ENCODE results near the gene CEP97.
"Not testable (repeated sequence)": the region's sequence is repeated elsewhere in the genome, so short reads cannot be mapped to it uniquely, and the experiment has no call there.

Gene CEP97

GRCh38 chr3:101703169-101703568 lies 21.2 kb upstream of the CEP97 start:
- ATAC-seq (ENCODE audit: insufficient read depth, low read depth) (no peak), DNase-seq (no peak)
- Histone ChIP-seq H3K79me2 (ENCODE audit: insufficient read depth, low read length) (no peaks in the 10 kb centered on the region), H3K4me3 (ENCODE audit: low read depth in 1 of 2, low read length in 2 of 2) (no peak overlapping the region), H4K20me1 (ENCODE audit: insufficient read depth, low read length) (no peaks in the 10 kb centered on the region), H3K27ac (ENCODE audit: low read length) (no peak overlapping the region), H3K36me3 (ENCODE audit: insufficient read depth, low read length) (no peaks in the 10 kb centered on the region), H3K4me2 (ENCODE audit: insufficient read depth, low read length) (no peak overlapping the region), H2AFZ (ENCODE audit: low read depth, low read length) (no peak overlapping the region), H3K4me1 (ENCODE audit: insufficient read depth, low read length) (no peaks in the 10 kb centered on the region), H3K9me3 (ENCODE audit: insufficient read depth, low read length, severe bottlenecking) (no peaks in the 10 kb centered on the region), H3K9ac (ENCODE audit: low read depth, low read length) (no peak overlapping the region), H3K27me3 (ENCODE audit: insufficient read depth, low read length, poor library complexity) (no peaks in the 10 kb centered on the region)
- TF ChIP-seq, protein P1, sequence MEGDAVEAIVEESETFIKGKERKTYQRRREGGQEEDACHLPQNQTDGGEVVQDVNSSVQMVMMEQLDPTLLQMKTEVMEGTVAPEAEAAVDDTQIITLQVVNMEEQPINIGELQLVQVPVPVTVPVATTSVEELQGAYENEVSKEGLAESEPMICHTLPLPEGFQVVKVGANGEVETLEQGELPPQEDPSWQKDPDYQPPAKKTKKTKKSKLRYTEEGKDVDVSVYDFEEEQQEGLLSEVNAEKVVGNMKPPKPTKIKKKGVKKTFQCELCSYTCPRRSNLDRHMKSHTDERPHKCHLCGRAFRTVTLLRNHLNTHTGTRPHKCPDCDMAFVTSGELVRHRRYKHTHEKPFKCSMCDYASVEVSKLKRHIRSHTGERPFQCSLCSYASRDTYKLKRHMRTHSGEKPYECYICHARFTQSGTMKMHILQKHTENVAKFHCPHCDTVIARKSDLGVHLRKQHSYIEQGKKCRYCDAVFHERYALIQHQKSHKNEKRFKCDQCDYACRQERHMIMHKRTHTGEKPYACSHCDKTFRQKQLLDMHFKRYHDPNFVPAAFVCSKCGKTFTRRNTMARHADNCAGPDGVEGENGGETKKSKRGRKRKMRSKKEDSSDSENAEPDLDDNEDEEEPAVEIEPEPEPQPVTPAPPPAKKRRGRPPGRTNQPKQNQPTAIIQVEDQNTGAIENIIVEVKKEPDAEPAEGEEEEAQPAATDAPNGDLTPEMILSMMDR (IDR thresholded peaks at IDR 0.05; ENCODE audit: borderline replicate concordance, extremely low read depth, low read length, poor library complexity, severe bottlenecking): no peak
- TF ChIP-seq EZH2 (IDR thresholded peaks at IDR 0.05; ENCODE audit: borderline replicate concordance, low read depth, low read length, severe bottlenecking): no peak

- H3K4me1 ChIP-seq (ENCODE audit: insufficient read depth, low read length); ATAC-seq (ENCODE audit: insufficient read depth, low read depth); H3K9ac ChIP-seq (ENCODE audit: low read depth, low read length); H3K27me3 ChIP-seq (ENCODE audit: insufficient read depth, low read length, poor library complexity); H3K36me3 ChIP-seq (ENCODE audit: insufficient read depth, low read length); H3K4me2 ChIP-seq (ENCODE audit: insufficient read depth, low read length); H4K20me1 ChIP-seq (ENCODE audit: insufficient read depth, low read length); H2AFZ ChIP-seq (ENCODE audit: low read depth, low read length); H3K4me3 ChIP-seq (ENCODE audit: low read depth in 1 of 2, low read length in 2 of 2); H3K79me2 ChIP-seq (ENCODE audit: insufficient read depth, low read length); DNase-seq; H3K9me3 ChIP-seq (ENCODE audit: insufficient read depth, low read length, severe bottlenecking); H3K27ac ChIP-seq (ENCODE audit: low read length): not testable (repeated sequence)
Observed at GRCh38 chr3:101704639-101705038, 19.8 kb upstream of the CEP97 start.

- ATAC-seq (ENCODE audit: insufficient read depth, low read depth) (no peak), DNase-seq (no peak)
- TF ChIP-seq, protein P1 (IDR thresholded peaks at IDR 0.05; ENCODE audit: borderline replicate concordance, extremely low read depth, low read length, poor library complexity, severe bottlenecking): no peak
- no peak for TF ChIP-seq EZH2 (IDR thresholded peaks at IDR 0.05; ENCODE audit: borderline replicate concordance, low read depth, low read length, severe bottlenecking)
Observed at GRCh38 chr3:101709126-101709525, 15.3 kb upstream of the CEP97 start.

GRCh38 chr3:101718455-101718854 lies 6.0 kb upstream of the CEP97 start:
- Histone ChIP-seq H3K27me3 (ENCODE audit: insufficient read depth, low read length, poor library complexity) (no peaks in the 10 kb centered on the region), H3K36me3 (ENCODE audit: insufficient read depth, low read length) (no peaks in the 10 kb centered on the region), H3K9me3 (ENCODE audit: insufficient read depth, low read length, severe bottlenecking) (no peaks in the 10 kb centered on the region), H4K20me1 (ENCODE audit: insufficient read depth, low read length) (no peaks in the 10 kb centered on the region), H2AFZ (ENCODE audit: low read depth, low read length) (no peak overlapping the region), H3K9ac (ENCODE audit: low read depth, low read length) (no peak overlapping the region), H3K79me2 (ENCODE audit: insufficient read depth, low read length) (no peaks in the 10 kb centered on the region), H3K4me3 (ENCODE audit: low read depth in 1 of 2, low read length in 2 of 2) (no peak overlapping the region), H3K4me2 (ENCODE audit: insufficient read depth, low read length) (no peak overlapping the region), H3K27ac (ENCODE audit: low read length) (no peak overlapping the region), H3K4me1 (ENCODE audit: insufficient read depth, low read length) (peaks cover 9% of the 10 kb centered on the region)
- TF ChIP-seq EZH2 (IDR thresholded peaks at IDR 0.05; ENCODE audit: borderline replicate concordance, low read depth, low read length, severe bottlenecking): no peak
- TF ChIP-seq, protein P1 (IDR thresholded peaks at IDR 0.05; ENCODE audit: borderline replicate concordance, extremely low read depth, low read length, poor library complexity, severe bottlenecking): no peak
- DNase-seq (no peak), ATAC-seq (ENCODE audit: insufficient read depth, low read depth) (no peak)

More at GRCh38 chr3:101709126-101709525, 15.3 kb upstream of the CEP97 start:
- Histone ChIP-seq H3K27ac (ENCODE audit: low read length) (no peak overlapping the region), H2AFZ (ENCODE audit: low read depth, low read length) (no peak overlapping the region), H3K27me3 (ENCODE audit: insufficient read depth, low read length, poor library complexity) (no peaks in the 10 kb centered on the region), H3K9me3 (ENCODE audit: insufficient read depth, low read length, severe bottlenecking) (no peaks in the 10 kb centered on the region), H3K4me1 (ENCODE audit: insufficient read depth, low read length) (no peaks in the 10 kb centered on the region), H3K36me3 (ENCODE audit: insufficient read depth, low read length) (no peaks in the 10 kb centered on the region), H3K79me2 (ENCODE audit: insufficient read depth, low read length) (no peaks in the 10 kb centered on the region), H3K4me3 (ENCODE audit: low read depth in 1 of 2, low read length in 2 of 2) (no peak overlapping the region), H3K4me2 (ENCODE audit: insufficient read depth, low read length) (no peak overlapping the region), H3K9ac (ENCODE audit: low read depth, low read length) (no peak overlapping the region), H4K20me1 (ENCODE audit: insufficient read depth, low read length) (no peaks in the 10 kb centered on the region)

Measured in DND-41 (cell line).